DMS53 treated with DMSO at 0.1 percent for 48 hours (cell line): Measurements from ENCODE around the gene SLC49A3.

Experiments
- DNase-seq: peaks from one replicate; lab custom pipeline; 2025; ENCODE audit not compliant: unreplicated experiment; lab: John Stamatoyannopoulos, UW

Gene SLC49A3

GRCh38 chr4:666822-667544 is 22.0 kb downstream of the SLC49A3 start:
- no peak for DNase-seq

GRCh38 chr4:666436-666810 is 22.5 kb downstream of the SLC49A3 start:
- no peak for DNase-seq

GRCh38 chr4:665751-666435 is 23.1 kb downstream of the SLC49A3 start:
- DNase-seq, result no peak

GRCh38 chr4:665381-665750 is 23.6 kb downstream of the SLC49A3 start:
- DNase-seq, result no peak

DNA sequence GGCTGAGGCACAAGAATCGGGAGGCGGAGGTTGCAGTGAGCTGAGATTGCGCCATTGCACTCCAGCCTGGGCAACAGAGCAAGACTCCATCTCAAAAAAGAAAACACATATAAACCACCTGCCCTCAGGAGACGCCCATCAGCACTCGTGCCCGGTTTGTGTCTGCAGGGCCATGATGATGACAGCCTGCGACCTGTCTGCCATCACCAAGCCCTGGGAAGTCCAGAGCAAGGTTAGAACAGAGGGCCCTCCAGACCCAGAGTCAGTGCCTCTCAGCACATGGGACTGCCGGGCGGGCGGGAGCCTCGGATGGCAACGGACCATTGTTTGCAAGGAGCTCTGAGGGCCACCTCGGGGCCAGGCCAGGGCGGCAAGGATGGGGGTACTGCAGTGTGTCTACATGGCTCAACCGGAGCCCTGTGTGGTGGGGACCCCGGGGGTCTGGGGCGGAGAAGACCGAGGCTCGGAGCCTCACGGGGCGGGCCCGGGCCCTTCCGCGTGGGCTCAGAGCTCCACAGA is 24.2 kb downstream of the SLC49A3 start:
- no peak for DNase-seq

GRCh38 chr4:663438-664428 is 25.2 kb downstream of the SLC49A3 start:
- DNase-seq, result peak; percentile 90

GRCh38 chr4:663046-663437 is 25.9 kb downstream of the SLC49A3 start:
- DNase-seq, result peak; percentile 82

- DNase-seq, result no peak
Observed at GRCh38 chr4:661881-662761, 26.8 kb downstream of the SLC49A3 start.

- DNase-seq, result no peak
Observed at GRCh38 chr4:661231-661630, 27.7 kb downstream of the SLC49A3 start.

GRCh38 chr4:660401-660800 is 28.6 kb downstream of the SLC49A3 start:
- DNase-seq, result no peak

- DNase-seq, result no peak
Observed at GRCh38 chr4:659851-660250, 29.1 kb downstream of the SLC49A3 start.

DNA sequence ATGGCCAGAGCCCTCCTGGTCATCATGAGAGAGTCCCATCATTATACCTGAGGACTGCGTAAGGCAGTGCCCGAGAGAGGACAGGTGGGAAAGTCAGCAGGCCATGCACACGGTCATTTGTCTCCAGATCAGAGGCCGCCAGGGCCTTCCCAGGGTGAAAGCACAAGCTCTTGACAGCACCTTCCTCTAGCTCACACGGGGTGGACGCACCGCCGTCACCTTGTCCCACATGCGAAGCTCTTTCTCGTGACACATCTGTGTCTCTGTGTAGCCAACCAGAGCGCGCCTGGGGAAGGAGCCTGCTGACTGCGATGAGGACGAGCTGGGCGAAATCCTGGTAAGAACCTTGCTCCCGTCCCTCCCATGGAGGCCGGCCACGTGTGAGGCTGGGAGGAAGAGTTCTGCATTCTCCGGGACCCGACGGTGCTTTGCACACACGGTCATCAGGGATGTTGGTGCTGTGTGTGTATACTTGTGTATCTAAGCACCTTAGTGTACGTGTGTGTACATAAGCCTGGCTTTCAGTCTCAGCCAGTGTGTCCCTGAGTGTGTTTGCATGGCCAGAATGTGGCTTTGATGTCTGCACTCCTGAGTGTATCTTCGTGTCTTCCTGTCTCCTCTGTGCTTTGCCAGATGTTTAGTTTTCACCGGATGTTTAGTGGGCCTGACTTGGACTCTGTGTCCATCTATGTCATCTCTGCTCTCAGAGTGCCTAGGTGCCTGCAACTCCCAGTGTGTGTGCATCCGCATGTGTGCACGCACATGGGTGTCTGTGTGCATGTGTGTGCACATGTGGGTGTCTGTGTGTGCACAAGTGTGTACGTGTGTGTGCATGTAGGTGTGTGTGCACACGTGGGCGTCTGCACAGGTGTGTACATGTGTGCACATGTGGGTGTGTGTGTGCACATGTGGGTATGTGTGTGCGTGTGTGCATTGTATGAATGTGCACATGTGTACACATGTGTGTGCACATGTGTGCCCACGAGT is 30.0 kb downstream of the SLC49A3 start:
- no peak for DNase-seq

- DNase-seq, result no peak
Observed at GRCh38 chr4:657834-658667, 30.9 kb downstream of the SLC49A3 start.

DNA sequence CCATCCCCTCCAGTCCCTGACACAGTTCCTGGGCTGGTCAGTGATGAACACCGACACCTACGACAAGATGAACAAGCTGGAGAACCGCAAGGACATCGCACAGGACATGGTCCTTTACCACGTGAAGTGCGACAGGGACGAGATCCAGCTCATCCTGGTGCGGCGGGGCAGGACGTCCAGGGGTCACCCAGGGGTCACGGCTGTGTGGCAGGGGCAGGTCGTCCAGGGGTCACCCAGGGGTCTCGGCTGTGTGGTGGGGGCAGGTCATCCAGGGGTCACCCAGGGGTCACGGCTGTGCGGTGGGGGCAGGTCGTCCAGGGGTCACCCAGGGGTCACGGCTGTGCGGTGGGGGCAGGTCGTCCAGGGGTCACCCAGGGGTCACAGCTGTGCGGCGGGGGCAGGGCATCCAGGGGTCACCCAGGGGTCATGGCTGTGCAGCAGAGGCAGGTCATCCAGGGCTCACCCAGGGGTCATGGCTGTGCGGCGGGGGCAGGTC is 31.6 kb downstream of the SLC49A3 start:
- no peak for DNase-seq

- no peak for DNase-seq
Observed at GRCh38 chr4:656436-657337, 32.3 kb downstream of the SLC49A3 start.

DNA sequence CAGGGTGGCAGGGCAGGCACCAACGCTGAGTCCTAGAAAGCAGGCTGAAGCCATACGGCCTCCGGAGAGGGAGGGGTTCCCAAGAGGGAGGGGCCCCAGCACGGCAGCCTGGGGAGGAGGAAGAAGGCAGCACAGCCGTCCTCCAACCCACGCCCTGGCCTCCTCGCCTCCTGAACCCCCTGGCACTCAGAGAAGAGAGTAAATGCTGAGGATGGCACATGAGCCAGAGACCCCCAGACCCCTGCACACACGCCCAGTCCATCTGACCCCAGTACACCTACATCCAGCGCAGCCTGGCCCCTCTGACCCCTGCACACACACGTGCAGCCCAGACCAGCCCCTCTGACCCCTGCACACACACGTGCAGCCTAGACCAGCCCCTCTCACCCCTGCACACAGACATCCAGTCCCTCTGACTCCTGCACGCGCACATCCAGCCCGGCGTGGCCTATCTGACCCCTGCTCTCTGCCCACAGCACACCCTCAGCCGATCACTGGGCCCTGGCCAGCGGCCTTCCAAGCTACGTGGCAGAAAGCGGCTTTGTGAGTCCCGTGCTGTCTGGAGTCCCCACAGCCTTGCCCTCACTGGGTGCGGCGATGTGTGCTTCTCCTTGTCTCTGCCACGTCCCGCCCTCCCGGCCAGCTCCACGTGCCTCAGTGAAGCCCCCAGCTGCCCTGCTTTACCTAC is 33.3 kb downstream of the SLC49A3 start:
- DNase-seq, result no peak
